Peyer's patch (tissue), 4 donors: Measurements from ENCODE around the gene SNED1. TPM values are rescaled to one million over a fixed set of nuclear protein-coding genes. Genes with fewer than 3 reads are reported as not detected.

Experiments
- DNase-seq, 3 donors: peaks; one replicate each; pipeline ENCODE4 v3.0.0-alpha.2; 2017 to 2019
- H3K27ac ChIP-seq, 4 donors: fragments of 200-600 bp; sonication (generic); one replicate each; pipeline ENCODE4 v1.5.1; 2016 to 2019
- H3K27me3 ChIP-seq, 2 donors: fragments of 200-600 bp; sonication (generic); one replicate each; pipeline ENCODE4 v1.5.1; 2019
- H3K36me3 ChIP-seq, 3 donors: fragments of 200-600 bp; sonication (generic); one replicate each; pipeline ENCODE4 v1.5.1; 2016 to 2019
- H3K4me1 ChIP-seq, 4 donors: fragments of 200-600 bp; sonication (generic); one replicate each; pipeline ENCODE4 v1.5.1; 2016 to 2019
- H3K4me3 ChIP-seq, 4 donors: fragments of 200-600 bp; sonication (generic); 1 replicate in 3 of 4; 2 replicates in 1 of 4; pipeline ENCODE4 v1.5.1; 2016 to 2019; ENCODE audit warnings: mild to moderate bottlenecking in 1 of 4
- H3K9me3 ChIP-seq, 4 donors: fragments of 200-600 bp; sonication (generic); one replicate each; pipeline ENCODE4 v1.5.1; 2016 to 2019; ENCODE audit warnings: mild to moderate bottlenecking in 1 of 4
- POLR2A ChIP-seq, 2 donors: fragments of 450-650 bp; IDR thresholded peaks; one replicate each; pipeline ENCODE4 v1.5.1; 2017; ENCODE audit warnings: antibody characterized with exemption in 2 of 2, mild to moderate bottlenecking in 2 of 2, moderate library complexity in 2 of 2
- total RNA-seq, 4 donors: library from RNA; depleted of rRNA; stranded (reverse); fragments of >200 nt; gene quantifications; one replicate each; pipeline ENCODE4 v1.1.0, GENCODE V29; 2016
- TF ChIP-seq, protein P1 (sequence below), 6 experiments: fragments of 450-650 bp in 4 of 6; fragments of 200-600 bp in 2 of 6; sonication (generic) in 1 of 6; IDR thresholded peaks; one replicate each; pipeline ENCODE4 v1.5.1; 2017 to 2019; ENCODE audit warnings: antibody characterized with exemption in 6 of 6, mild to moderate bottlenecking in 3 of 6, moderate library complexity in 1 of 6

SNED1 gene
- total RNA-seq, 4 donors from 2014 or later: 6.8 to 83.3 (median 25.2) TPM

- DNase-seq: peak in 2 of 3 donors; percentile 37 to 43
- Histone ChIP-seq H3K4me1 (peaks cover 0 to 17% (median 0%) of the 10 kb centered on the region in 4 donors), H3K4me3 (no peak overlapping the region), H3K27ac (no peak overlapping the region), H3K36me3 (no peaks in the 10 kb centered on the region), H3K27me3 (no peaks in the 10 kb centered on the region), H3K9me3 (no peaks in the 10 kb centered on the region)
- no peak for TF ChIP-seq POLR2A (IDR thresholded peaks at IDR 0.05)
- TF ChIP-seq, protein P1, sequence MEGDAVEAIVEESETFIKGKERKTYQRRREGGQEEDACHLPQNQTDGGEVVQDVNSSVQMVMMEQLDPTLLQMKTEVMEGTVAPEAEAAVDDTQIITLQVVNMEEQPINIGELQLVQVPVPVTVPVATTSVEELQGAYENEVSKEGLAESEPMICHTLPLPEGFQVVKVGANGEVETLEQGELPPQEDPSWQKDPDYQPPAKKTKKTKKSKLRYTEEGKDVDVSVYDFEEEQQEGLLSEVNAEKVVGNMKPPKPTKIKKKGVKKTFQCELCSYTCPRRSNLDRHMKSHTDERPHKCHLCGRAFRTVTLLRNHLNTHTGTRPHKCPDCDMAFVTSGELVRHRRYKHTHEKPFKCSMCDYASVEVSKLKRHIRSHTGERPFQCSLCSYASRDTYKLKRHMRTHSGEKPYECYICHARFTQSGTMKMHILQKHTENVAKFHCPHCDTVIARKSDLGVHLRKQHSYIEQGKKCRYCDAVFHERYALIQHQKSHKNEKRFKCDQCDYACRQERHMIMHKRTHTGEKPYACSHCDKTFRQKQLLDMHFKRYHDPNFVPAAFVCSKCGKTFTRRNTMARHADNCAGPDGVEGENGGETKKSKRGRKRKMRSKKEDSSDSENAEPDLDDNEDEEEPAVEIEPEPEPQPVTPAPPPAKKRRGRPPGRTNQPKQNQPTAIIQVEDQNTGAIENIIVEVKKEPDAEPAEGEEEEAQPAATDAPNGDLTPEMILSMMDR (IDR thresholded peaks at IDR 0.05): no peak
Measured at GRCh38 chr2:240966457-240966905, 31.9 kb upstream of the SNED1 start.

DNA sequence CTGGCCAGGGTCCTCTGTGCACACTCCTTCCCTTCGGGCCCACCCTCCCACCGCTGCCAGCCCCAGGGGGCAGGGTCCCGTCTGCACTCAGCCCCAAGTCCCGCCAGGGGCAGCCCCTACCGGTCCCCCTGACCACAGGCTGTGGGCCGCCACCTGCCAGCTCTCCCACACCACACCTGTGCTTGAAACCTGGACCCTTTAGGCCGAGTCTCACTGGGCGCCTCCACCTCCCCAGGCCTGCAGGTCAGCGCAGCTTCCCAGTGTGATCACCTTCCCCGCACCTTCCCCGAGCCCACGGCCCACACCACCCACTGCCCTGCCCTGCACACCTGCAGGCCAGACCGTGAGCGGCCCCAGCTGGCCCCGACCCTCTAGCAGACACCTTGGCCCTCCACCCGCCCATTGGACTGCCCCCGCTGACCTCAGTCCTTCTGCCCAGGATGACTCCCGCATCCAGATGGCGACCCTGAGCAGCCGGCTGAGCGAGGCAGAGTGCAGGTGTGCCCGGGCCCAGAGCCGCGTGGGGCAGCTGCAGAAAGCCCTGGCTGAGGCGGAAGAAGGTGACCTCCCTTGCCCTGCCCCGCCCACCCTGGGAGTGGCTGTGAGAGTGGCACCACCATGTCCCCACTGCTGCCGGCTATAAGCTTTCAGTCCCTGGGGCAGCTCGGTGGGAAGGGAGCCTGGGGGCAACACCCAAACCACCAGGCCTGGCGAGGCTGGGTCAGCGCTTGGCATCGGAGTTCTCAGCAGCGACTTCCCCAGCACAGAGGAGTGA lies 31.3 kb upstream of the SNED1 start:
- Histone ChIP-seq H3K27ac (no peak overlapping the region), H3K27me3 (no peaks in the 10 kb centered on the region), H3K9me3 (no peaks in the 10 kb centered on the region), H3K36me3 (no peaks in the 10 kb centered on the region), H3K4me3 (no peak overlapping the region), H3K4me1 (peaks cover 0 to 17% (median 0%) of the 10 kb centered on the region in 4 donors)
- no peak for TF ChIP-seq POLR2A (IDR thresholded peaks at IDR 0.05)
- TF ChIP-seq, protein P1 (IDR thresholded peaks at IDR 0.05): no peak
- peak in 1 of 3 donors; percentile 45 for DNase-seq

DNA sequence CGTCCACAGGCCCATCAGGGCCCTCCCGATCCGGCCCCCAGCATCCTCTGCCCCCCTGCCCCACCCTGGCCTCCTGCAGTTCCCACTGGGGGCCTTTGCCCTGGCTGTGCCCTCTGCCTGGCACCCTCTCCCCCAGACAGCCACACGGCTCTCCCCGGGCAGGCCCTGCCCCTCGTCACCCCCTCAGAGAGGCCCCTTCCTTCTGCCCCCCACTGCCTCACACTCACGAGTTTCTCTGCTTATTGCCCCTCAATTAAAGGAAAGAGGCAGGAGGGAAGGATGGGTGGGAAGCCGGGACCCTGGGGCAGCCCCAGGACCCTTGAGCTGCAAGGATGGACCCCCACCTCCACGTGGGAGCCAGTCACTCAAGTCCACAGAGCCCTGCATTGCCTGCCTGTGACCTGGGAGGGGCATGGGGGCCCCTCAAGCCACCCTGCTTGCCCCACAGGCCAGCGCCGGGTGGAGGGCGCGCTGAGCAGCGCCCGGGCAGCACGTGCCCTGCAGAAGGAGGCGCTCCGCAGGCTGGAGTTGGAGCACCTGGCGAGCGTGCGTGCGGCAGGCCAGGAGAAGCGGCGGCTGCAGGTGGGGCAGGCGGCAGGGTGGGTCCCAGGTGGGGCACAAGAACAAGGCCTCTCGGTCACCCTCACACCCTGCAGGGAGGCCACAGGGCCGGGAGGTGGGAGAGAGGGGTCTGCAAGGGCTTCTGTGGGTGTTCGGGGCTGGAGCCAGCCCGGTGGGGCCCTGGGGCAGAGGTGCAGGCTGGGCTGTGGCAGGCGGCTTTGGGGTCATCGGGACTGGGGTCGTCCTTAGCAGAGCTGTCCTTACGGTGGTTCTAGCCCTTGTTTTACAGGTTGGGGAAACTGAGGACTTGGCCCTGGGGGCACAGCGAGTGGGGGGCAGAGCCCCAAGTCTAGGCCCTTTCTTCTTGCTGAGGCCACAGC lies 30.5 kb upstream of the SNED1 start:
- Histone ChIP-seq H3K4me1 (peaks cover 0 to 11% (median 0%) of the 10 kb centered on the region in 4 donors), H3K9me3 (no peaks in the 10 kb centered on the region), H3K27me3 (no peaks in the 10 kb centered on the region), H3K36me3 (no peaks in the 10 kb centered on the region), H3K27ac (no peak overlapping the region), H3K4me3 (no peak overlapping the region)
- DNase-seq: peak in 1 of 3 donors; percentile 32
- TF ChIP-seq, protein P1 (IDR thresholded peaks at IDR 0.05): no peak
- TF ChIP-seq POLR2A (IDR thresholded peaks at IDR 0.05): no peak

DNA sequence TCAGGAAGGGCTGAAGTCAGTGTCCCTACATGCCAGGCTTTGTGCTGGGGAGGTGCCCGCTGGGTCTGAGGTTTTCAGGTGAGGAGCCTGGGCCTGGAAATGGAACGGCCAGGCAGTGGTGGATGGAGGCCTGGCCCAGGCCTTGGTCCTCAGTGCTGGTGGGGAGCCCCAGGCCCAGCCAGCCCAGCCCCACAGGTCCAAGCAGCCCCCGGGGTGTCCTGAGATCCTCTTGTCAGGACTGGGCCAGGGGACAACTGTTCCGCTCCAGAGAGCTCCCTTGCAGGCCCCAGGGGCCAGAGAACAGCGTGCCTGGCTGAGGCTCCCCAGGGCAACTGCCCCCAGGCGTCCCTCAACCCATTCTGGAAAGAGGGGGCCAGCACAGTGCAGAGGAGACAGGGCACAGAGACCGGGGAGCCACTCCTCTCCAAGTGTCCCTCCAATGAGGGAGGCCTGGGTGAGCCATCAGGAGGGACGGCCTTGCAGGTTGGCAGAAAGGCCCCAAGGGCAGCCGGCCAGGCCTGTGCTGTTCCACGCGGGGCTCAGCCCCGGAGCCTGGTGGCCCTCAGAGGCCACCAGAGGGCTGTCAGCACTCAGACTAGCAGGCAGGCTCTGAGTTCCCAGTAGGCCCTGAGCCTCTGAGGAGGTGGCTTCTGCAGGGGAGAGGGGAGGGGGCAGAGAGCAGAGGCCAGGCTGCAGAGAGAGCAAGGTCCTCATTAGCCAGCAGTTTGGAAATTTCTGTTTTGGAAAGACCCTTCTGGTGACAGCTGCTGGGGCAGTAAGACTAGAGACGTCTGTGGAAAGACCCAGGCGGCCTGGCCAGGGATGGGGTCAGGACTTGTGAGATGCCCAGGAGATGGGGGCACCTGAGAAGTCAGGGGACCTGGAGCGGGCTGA lies 29.4 kb upstream of the SNED1 start:
- DNase-seq: peak in 1 of 3 donors; percentile 46
- TF ChIP-seq, protein P1 (IDR thresholded peaks at IDR 0.05): no peak
- no peak for TF ChIP-seq POLR2A (IDR thresholded peaks at IDR 0.05)
- H3K4me3 ChIP-seq: no peak overlapping the region
- H3K27ac ChIP-seq: no peak overlapping the region
- peaks cover 0 to under 1% (median 0%) of the 10 kb centered on the region in 4 donors for H3K4me1 ChIP-seq
- H3K9me3 ChIP-seq: no peaks in the 10 kb centered on the region
- H3K36me3 ChIP-seq: no peaks in the 10 kb centered on the region
- H3K27me3 ChIP-seq: no peaks in the 10 kb centered on the region

DNA sequence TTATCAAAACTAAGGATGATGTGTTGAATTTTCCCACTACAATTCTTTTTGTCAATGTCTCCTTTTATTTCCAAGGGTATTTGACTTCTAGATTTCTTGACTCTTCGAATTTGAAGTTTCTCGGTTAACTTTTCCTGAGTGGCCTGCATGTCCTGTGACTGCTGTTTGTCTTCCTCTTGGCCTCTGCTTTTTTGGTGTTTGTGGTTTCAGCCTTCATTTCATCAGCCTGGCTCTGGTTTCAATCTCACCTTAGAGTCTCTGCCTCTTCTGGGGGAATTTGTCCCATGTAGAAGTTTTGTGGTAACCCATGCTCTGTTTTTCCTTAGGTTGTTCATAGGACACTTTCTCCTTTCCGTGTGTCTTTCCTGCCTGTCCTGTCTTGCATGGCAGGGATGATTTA lies 28.3 kb upstream of the SNED1 start:
- no peak overlapping the region for H3K4me3 ChIP-seq
- no peaks in the 10 kb centered on the region for H3K27me3 ChIP-seq
- H3K4me1 ChIP-seq: no peaks in the 10 kb centered on the region
- H3K27ac ChIP-seq: no peak overlapping the region
- H3K36me3 ChIP-seq: no peaks in the 10 kb centered on the region
- TF ChIP-seq, protein P1 (IDR thresholded peaks at IDR 0.05): no peak
- TF ChIP-seq POLR2A (IDR thresholded peaks at IDR 0.05): no peak
- DNase-seq: no peak
- H3K9me3 ChIP-seq: no peaks in the 10 kb centered on the region
